Glomerular endothelial cell (primary cell): ENCODE results near the gene COL4A2. TPM values are rescaled to one million over a fixed set of nuclear protein-coding genes. Genes with fewer than 3 reads are reported as not detected.

Source experiments
- DNase-seq: peaks from one replicate; pipeline ENCODE4 v3.0.0-alpha.2; 2011; ENCODE audit warnings: low read depth, low spot score; ENCODE audit errors: extremely low read depth
- total RNA-seq: library from RNA; depleted of rRNA; stranded (reverse); fragments of >200 nt; gene quantifications from 2 replicates; pipeline ENCODE4 v1.2.3, GENCODE V29; 2015

Gene COL4A2
- total RNA-seq, 1 donor from 2014 or later, result 3,750 TPM

DNA sequence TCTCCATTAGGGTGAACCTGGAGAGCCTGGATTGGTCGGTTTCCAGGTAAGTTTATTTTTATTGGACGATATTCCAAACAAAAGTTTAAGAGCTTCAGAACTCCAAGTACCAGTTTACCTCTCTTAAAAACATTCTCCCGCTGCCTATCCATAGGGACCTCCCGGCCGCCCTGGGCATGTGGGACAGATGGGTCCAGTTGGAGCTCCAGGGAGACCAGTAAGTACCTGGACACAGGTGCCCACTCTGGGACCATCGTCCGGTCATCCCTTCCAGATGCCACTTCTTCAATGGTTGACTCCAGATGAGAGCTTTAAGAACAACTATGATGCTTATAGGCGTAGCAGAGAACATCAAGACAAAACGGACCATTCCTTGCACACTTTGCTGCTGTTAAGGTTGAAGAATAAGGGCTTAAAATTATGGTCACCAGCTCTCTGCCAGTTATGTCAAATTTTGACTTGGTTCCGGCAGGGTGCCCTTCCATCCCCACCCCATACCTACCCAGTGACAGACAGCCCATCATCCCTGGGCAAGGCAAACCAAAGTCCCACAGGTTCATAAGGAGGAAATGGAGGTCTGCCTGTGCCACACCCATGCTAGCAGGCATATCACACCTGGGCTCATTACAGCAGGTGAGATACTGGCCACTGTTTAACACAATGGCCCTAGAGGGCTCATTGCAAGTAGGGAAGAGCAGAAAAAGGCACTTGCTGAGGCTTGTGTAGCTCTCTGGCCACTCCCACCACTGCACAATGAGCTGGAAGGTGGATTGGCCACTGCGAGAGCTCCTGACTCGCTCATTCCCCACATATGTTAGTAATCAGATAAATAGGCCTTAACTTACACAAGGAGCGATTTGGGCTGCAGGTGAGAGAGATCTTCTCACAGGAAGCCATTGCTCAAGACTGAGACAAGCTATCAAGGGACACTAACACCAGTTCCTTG, 123.6 kb downstream of the COL4A2 start:
- DNase-seq, result no peak

DNA sequence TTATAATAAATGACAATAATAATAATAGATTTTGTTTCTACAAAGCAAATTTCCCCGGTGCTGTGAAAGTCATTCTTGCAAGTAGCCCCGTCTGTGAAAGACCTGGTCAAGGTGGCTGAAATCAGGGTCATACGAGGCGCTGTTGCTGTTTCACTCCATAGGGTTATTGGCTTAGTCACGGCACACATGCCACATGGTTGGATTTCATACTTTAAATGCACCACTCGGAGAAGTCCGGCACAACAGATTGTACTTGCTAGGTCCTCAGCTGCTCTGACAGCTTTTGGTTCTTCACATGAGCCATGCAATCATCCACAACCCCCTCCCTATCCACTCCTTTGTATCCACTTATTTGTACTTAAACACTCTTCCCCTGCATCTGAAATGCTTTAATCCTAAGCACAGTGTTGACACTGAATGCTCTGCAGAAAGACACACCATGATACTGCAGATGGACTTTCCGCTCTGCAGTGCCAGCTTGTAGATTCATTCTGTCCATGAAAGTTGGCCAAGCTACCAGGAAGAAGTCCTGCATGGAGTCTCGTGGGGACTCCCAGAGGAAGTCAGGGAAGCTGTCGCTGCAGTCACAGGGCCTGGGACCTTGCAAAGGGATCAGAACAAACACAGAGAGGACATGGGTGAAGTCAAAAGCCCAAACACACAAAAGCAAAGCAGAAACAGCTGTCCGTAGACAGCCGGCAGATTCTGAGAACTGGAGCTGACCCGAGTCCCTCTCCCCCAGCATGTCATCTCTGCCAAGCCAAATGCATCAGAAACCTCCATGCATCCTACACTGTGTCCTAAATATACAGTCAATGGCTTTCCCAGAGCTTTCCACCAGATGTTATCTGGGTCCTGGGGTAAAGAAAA, 124.6 kb downstream of the COL4A2 start:
- DNase-seq, result no peak

DNA sequence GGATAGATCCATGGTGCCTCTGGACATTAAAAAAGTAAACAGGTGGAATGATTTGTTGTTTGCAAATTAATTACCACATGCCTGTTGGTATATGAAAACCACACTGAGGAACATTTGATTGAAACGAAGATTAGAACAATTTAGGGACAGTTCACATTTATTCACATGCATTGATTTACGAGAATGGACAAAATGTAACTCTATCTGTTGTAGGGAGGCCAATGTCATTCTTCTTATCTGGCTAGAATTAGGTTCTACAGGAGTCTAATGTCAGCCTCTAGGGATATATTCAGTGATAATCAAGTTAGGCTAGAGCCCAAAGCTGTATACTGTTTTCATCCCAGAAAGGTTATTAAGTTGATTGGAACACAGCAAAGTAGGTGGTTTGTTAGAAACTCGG, 125.4 kb downstream of the COL4A2 start:
- DNase-seq, result no peak

DNA sequence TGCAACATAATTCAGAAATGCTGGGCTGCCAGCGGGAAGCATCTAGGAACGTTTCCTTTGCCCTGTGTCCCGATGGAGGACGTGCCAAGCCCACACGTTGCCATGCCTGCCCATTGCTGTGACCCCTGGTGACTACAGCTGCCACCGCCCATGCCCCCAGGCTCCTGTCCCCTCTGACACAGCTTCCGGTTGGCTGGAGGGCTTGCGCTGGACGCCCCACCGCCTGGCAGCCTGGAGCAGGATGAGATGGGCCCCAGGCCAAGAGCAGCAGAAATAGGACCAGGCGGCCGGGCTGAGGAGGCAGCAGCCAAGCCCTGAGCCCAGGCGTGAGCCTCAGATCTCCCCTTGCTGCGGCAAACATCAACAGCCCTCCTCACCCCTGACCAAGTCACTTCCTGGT, 125.9 kb downstream of the COL4A2 start:
- DNase-seq, result no peak

DNA sequence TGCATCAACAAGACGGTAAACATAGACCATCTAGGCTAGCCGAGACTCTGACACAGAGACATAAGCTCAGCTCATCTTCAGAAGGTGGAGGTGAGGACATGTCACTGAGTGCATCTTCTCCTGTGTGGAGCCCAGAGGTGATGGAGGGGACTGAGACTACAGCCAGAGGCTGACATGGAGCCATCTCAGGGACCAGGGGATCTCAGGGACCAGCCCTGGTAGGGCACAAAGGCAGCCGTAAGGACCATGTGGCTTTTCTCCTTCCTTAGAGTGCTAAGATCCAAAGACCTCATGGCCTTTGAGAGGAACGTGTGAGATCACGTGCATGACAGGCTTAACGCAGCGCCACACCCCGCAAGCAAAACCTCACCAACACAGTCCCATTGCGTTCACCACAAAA, 127.5 kb downstream of the COL4A2 start:
- DNase-seq, result no peak

DNA sequence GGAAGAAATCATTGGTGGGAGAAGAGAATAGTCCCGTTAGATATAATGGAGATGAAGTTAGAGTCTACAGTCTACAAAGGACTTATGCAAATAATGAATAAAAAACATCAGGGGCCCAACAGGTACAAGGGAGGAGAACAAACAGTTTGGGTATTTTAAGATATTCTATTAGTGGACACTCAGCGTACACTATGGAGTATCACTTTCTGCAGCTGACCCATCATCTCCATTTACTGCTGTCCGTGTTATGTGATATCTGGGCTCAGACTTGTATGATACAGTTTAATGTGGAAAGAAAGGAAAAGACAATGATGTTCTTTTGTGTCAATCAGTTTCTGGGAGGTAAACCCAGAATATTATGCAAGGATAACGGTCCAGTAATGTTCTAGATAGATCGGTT, 128.2 kb downstream of the COL4A2 start:
- no peak for DNase-seq

DNA sequence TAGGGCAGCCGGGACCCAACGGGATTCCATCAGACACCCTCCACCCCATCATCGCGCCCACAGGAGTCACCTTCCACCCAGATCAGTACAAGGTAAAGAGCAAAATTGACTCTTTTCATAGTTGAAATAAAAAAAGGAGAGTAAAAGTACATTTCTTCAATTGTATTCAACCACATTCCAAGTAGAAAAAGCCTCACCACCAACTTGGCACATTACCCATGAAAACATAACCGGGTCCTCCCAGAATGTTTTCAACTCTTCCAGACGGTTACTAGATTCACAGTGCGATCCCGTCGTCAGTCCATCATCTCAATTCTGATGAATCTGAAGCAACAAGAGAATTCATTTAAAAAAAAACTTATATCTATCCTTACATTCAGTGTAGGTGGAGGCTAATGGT, 129.2 kb downstream of the COL4A2 start:
- DNase-seq, result no peak

DNA sequence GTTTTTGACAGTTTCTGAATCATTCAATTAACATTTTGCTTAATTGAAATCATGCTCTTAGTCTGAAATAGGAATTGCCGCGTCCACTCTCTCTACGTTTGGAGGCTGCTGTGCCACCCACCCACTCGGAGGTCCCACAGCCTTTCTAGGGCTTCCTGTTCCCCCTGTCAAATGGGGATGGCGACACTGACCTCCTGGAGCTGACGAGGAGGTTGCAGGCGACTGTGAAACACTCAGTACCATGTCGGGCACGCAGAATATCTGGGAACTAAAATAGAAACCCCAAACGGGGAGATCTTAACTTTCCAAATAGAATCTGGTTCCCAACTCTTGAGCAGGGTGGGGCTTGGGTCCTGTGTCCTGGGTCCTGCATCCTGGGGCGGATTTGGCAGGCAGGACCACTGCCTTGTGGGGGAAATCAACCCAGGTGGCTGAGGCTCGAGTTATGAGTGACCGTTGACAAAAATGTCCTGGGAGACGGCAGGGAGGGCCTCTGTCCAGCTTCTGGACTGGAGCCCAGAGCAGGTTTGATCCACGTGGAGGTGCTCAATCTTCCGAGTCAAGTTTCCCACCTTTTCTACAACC, 129.8 kb downstream of the COL4A2 start:
- DNase-seq, result no peak

DNA sequence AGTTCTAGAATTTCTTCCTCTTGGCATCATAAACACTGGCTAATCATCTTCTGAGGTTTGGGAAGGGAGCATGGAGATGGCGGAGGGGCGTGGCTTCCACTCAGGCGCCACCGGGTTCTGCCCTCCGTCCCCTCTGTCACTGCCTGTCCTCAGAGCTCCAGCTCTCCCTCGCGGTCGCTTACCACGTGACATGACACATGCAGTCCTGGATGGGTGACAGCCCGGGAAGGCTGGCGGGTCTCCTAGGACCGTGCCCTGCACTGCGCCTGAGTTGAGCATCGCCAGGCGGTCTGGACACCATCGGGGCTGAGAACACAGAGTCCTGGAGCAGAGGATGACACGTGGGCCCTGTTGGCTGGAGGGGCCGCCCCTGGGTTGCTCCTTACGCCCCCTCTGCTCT, 131.1 kb downstream of the COL4A2 start:
- no peak for DNase-seq

DNA sequence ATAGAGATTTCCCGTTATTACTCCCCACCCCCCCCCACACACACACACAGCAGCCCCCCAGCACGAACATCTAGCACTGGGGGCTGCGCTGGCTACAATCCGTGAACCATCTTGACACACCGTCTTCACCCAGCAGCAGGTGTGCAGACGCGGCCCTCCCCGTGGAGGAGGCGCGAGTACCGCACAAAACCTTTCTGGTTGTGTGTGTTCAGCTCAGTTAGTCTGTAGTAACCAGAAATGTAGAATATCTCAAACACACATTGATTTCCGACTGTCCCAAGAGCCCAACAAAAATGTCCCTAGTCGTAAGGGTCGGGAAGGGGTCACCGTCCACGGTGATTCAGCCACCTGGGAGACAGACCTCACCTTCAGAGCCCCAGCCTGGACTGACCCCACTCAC, 131.7 kb downstream of the COL4A2 start:
- no peak for DNase-seq

DNA sequence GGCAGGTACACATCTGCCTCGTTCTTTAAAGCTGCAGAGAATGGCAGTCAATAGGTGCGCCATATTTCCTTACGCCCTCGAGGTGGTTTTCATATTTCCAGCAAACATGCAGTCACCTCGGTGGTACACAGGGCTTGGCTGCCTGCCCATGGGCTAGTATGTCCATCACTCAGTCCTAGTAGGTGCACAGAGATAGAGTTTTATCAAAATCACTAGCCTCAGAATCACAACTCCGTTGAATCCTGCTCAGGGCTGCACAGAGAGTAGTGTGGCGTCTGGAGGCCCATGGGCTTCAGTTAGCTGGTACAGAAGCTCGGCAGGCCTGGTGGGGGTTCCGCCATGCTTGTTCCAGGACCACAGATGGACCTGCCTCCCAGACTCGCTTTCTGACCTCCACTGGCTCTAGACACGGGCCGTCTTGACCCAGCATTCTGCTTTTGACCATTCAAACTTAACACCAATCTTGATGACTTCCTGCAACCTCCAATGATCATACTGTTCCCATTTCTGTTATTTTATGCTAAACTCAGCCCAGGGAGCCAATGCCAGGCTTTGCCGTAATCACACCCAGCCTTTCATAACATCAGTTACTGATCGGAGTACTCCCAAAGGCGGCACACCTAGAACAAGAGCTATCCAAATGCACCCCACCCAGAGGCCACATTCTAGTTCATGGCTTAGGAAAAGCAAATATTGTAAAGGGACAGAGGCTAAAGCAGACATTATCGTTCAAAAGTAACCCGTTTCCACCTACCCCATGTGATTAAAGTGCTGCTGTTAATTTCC, 134.1 kb downstream of the COL4A2 start:
- no peak for DNase-seq

DNA sequence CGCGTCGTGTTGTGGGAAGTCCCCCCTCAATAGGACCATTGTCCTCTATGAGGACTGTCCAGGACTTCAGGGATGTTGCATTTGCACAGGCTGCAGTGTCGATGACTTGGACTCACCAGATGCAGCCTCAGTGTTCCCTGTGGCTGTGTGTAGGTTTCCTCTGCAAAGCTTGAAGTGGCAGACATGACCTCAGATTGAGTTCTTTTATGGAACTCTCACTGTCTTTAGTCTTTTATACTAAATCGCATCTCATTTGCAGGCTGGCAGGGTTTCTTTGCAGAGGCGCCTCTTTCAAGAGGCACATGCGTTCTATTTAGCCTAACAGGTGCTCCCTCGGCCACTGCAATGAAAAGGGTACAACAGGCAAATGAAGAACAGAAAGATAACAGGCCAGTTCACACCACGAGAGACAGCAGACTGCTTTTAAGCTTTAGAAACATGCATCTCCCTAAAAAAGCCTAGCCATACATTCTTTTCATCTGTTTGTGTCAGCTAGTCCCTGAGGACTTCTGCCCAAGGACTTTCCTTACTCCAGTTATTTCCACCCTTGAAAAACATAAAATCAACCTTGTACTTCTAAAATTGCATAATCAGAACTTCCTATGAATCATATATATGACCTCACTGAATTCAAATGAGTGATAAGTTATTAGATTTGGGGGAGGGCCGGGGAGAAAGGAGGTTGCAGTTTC, 136.0 kb downstream of the COL4A2 start:
- no peak for DNase-seq

DNA sequence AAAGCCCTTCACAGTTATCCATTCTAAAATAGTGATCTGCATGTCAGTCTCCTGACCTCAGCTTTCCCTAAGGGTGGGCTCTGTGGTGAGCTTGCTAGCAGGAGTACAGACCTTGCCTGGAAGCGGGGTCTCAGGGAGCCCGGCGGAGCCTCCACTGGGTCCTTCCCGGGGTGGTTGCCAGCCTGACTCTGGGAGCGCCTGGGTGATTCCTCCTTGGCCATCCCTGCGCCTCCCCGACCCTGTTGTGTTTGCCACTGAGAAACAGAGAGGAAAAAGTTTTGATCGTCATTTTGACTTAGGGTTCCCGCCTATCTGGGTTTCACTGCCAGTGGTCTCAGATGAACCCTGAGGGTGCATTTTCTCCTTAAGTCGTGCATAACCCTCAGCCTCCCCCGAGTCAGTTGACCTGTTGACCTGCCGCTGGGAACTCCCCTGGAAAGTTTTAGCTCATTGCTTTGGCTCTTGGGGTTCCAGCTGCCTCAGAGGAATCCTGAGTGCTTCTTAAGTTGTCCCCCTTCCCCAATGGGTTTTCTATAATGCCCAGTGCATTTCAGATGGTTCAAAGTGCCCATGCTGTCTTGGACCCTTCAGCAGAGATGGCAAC, 136.6 kb downstream of the COL4A2 start:
- no peak for DNase-seq

DNA sequence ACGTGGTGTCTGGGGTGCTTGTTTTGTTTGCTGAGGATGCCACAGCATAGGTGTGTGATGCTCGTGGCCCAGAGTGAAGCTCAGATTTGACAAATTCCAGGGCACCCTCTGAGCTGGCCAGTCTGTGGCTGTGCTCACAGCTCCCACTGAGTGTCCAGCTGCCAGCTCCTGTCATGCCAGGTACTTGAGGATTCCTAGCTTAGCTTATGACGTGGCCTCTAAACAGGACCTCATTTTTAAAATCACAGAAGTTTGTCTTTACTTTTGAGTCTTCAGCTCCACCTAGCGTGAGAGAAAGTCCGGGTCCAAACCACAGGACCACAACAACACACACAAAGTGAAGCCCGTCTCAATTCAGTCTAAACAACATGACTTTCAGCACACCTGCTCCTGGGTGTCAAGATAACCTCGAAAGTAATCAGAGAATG, 137.2 kb downstream of the COL4A2 start:
- DNase-seq, result no peak

DNA sequence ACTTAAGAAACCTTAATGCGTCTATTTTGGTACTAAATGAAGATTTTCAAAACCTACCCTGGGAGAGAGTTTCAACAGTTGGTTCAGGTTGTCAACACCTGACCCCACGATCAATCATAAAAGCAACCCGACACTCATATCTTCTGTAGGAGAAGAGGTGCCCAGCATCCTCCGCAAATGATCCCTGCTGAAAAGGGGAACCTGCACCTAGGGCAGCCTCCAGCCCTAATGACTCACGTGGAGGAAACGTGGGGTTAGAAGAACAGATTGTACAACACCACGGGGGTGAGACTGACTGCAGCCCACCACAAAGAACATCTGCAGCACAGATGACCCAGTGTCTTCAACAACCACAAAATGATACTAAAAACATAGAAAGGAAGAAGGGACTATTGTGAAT, 138.1 kb downstream of the COL4A2 start:
- no peak for DNase-seq

DNA sequence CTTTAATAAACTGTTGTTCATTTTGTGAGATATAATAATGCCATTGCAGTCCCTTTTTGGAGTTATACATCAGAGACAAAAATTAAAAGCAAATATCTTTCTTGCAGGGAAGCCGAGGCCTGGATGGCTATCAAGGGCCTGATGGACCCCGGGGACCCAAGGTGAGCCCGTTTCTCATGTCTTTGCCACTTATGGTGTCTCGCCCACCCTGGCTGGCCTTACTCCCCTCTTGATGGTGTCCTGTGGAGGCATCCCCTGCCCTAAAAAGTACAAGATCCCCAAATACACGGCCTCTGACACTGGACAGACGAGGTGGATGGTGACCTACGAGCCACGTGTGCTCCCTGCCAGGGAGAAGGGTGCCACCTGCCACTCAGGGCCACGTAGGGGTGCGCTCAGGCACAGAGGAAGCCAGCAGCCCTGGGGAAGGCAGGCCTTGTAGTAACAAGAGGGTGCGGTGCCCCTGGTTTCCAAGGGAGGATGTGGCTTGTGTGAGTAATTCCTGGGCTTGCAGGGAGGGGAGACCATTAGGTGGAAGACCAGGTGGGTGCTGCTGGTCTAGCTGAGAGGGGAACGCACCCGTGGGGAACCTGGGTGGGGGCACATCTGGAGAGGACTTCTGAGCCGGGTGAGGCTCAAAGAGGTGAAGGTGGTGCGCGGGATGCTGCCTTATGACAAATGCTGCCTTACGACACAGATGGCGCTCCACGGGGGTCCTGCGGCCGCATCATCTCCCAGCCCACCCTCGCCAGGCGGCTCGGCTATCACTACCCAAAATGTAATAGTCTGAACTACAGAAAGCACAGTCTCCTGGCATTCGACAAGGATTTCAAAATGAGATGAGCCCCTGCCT, 138.9 kb downstream of the COL4A2 start:
- DNase-seq, result no peak

DNA sequence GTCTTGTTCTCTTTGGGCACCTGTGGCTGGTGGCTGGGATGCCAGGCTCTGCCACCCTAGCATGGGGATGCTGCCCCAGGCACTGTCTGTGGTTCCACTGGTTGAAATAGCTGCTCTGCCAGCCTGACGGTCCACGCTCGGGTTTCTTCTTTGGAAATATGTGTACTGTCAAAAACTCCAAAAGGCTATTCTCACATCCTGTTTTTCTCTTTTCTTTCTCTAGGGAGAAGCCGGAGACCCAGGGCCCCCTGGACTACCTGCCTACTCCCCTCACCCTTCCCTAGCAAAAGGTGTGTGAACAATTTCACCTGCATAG, 139.4 kb downstream of the COL4A2 start:
- DNase-seq, result no peak

DNA sequence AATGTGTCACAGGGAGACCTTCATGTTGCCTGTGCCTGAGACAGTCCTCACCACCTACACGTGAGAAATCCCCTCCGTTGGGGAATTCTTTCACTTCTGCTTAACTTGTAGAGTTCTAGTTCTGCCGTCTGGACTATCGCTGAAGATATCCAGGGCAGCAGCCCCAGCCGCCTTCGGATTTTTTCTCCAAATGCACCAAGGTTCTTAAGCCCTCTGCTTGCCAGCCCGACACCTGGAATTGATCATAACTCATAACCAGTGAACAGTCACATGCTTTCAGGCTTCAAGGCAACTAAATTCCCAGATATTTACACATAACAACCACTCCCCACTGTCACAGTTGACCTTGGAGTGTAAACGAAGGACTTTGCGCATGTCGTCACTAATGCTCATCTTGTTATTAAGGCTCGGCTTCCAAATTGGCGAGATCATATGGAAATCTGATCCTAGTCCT, 140.0 kb downstream of the COL4A2 start:
- no peak for DNase-seq

DNA sequence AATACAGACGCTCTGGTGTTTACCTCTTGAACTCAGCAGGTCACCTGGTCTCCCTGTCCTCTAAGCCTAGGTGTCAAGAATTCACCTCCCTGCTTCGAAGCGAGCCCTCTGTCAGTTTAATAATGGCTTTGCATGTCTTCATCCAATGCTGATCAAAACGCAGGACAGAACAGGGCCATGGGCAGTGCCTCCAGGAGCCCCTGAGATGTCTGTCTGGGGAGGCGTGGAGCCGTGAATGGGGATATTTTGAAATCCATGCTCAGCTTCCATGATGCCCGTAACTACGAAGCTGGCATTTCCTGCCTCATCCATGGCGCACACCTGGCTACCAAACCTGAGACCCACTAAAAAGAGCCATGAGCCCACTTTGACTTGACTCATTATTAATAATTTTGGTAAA, 140.7 kb downstream of the COL4A2 start:
- DNase-seq, result no peak
